ENCODE measurements around the gene LIME1. TPM values are rescaled to one million over a fixed set of nuclear protein-coding genes. Genes with fewer than 3 reads are reported as not detected.

LIME1 gene
- polyA plus RNA-seq, 5 donors, result 2.9 to 8.6 (median 5.6) TPM

DNA sequence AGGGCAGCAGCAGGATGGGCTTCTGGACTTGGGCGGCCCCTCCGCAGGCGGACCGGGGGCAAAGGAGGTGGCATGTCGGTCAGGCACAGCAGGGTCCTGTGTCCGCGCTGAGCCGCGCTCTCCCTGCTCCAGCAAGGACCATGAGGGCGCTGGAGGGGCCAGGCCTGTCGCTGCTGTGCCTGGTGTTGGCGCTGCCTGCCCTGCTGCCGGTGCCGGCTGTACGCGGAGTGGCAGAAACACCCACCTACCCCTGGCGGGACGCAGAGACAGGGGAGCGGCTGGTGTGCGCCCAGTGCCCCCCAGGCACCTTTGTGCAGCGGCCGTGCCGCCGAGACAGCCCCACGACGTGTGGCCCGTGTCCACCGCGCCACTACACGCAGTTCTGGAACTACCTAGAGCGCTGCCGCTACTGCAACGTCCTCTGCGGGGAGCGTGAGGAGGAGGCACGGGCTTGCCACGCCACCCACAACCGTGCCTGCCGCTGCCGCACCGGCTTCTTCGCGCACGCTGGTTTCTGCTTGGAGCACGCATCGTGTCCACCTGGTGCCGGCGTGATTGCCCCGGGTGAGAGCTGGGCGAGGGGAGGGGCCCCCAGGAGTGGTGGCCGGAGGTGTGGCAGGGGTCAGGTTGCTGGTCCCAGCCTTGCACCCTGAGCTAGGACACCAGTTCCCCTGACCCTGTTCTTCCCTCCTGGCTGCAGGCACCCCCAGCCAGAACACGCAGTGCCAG lies 39.7 kb upstream of the LIME1 start, which contains the start of gene TNFRSF6B:
Gene TNFRSF6B (plus strand): TSS at position 25 of the 729 bp plus-strand sequence. CDS start 116 bp downstream, at position 141.
- no peak for DNase-seq

GRCh38 chr20:63697357-63697867 lies 39.1 kb upstream of the LIME1 start:
- DNase-seq, result no peak

DNA sequence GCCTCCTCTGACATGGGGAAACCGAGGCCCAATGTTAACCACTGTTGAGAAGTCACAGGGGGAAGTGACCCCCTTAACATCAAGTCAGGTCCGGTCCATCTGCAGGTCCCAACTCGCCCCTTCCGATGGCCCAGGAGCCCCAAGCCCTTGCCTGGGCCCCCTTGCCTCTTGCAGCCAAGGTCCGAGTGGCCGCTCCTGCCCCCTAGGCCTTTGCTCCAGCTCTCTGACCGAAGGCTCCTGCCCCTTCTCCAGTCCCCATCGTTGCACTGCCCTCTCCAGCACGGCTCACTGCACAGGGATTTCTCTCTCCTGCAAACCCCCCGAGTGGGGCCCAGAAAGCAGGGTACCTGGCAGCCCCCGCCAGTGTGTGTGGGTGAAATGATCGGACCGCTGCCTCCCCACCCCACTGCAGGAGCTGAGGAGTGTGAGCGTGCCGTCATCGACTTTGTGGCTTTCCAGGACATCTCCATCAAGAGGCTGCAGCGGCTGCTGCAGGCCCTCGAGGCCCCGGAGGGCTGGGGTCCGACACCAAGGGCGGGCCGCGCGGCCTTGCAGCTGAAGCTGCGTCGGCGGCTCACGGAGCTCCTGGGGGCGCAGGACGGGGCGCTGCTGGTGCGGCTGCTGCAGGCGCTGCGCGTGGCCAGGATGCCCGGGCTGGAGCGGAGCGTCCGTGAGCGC lies 38.5 kb upstream of the LIME1 start:
- DNase-seq, result no peak

GRCh38 chr20:63698739-63699465 lies 37.6 kb upstream of the LIME1 start:
- DNase-seq, result no peak

DNA sequence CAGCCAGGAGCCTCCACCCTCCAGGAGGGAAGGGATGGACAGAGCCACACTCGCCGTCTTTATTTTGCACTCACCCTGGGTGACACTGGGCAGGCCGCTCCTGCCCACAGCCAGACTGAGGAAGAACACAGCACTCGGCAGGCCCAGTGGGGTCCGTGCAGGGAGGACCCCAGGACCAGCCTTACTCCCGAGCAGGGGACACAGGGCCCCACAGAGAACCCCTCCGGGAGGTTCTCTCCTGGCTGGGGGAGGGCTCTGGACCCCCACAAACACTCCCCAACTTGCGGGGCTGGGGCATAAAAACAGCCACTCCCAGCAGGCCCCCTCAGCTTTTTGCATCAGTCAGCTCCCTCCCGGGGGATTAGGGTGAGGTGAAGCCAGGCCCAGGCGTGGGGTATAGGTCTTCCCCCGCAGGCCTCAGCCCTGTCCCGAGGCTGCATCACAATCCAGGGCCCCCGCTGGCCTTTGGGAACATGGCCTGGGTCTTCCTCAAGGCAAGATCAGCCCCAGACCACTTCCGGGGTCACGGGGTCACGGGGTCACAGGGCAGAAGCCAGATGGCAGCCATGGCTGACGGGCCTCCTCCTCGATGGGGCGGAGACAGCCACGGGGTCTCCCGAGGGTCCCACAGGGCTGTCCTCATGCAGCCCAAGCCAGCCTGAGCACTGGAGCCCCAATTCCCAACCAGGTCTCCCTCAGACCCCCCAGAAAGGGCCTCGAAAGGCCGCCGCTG lies 36.8 kb upstream of the LIME1 start:
- DNase-seq, result no peak

GRCh38 chr20:63700199-63701050 lies 36.0 kb upstream of the LIME1 start:
- no peak for DNase-seq

DNA sequence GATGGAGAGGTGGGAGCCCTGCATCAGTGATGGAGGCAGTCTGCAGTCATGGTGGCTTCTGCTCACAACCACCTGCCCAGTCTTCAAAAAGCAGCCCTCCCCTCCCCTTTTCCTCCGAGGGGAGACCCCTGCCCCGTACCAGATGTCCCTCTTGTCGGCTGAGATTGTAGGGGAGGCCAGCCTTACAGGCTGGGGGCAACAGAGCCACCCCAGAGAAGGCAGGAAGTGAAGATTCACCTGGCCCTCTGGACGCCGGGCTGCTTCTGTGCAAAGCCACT lies 35.5 kb upstream of the LIME1 start:
- no peak for DNase-seq

GRCh38 chr20:63701329-63702035 lies 35.0 kb upstream of the LIME1 start:
- DNase-seq, result no peak

- DNase-seq, result no peak
Measured at GRCh38 chr20:63702036-63702665, 34.3 kb upstream of the LIME1 start.

- DNase-seq, result no peak
Measured at GRCh38 chr20:63702751-63703470, 33.6 kb upstream of the LIME1 start.

DNA sequence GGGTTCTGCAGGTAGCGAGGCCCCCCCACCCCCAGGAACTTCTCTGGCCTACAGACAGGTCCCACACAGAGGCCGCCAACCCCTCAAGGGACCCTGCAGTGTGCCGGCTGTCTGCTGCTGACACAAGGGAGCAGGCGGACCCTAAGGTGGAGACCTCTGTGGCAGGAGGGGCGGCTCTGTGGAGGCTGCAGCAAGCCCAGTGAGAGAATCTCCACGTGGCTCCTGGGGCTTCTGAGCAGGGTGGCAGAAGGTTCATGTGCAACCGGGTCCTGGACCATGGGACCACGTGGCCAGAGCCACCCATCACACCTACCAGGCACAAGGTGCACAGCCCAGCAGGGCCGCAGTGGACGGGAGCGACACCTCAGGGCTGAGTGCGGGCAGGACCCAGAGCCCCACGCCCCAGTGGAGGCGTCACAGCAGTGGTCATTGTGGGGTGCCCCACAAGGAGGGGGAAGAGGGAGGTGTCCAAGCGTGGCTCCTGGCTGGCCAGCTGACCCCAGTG lies 32.9 kb upstream of the LIME1 start:
- DNase-seq, result no peak

DNA sequence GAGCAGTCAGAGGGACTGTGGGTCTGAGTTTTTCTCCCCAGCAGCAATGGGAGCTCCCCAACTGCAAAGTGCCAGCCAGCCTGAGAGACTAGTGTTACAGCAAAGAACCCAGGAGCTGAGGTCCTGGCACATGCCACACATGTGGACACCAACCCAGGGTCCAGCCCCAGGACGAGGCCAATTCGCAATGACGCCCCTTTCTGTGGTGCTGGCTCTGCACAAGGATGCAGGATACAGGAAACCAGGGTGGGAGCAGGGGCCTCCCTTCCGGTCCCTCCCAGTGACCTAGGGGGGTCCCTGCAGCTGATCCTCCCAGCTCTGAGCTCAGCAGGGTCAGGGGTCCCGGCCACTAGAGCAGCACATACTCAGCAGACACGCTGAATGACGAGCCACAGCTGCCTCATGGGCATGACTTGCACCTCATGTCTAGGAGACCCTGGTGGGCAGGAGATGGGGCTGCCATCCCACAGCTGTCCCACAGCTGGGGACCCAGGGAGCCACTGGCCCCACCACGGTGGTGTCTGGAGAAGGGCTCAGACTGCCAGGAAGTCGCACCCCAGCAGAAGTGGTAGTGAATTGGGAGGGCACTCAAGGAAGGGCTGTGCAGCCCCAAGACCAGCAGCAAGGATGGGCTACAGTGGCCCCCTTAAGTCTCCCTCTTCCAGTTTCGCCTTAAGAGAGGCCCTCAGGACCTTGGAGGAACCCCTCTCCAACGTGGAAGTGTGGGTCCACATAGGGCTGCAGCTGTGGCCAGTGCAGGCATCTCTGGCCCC lies 32.3 kb upstream of the LIME1 start:
- DNase-seq, result no peak

DNA sequence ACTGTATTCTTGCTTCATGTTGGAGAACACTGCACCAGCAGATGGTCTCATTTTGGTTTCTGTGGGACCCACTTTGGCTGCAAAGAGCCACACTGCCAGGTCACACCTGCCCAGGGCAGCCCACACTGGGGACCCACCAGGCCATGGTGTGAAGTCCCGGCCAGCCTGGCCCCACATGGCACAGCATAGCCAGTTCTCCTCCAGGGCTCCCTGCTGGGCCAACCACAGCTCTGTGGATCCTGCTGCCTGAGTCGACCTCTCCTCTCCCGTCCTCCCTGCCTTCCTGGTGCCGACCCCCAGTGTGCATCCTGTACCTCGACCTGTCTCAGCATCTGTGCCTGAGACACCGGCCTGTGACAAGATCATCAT lies 31.7 kb upstream of the LIME1 start:
- DNase-seq, result no peak

DNA sequence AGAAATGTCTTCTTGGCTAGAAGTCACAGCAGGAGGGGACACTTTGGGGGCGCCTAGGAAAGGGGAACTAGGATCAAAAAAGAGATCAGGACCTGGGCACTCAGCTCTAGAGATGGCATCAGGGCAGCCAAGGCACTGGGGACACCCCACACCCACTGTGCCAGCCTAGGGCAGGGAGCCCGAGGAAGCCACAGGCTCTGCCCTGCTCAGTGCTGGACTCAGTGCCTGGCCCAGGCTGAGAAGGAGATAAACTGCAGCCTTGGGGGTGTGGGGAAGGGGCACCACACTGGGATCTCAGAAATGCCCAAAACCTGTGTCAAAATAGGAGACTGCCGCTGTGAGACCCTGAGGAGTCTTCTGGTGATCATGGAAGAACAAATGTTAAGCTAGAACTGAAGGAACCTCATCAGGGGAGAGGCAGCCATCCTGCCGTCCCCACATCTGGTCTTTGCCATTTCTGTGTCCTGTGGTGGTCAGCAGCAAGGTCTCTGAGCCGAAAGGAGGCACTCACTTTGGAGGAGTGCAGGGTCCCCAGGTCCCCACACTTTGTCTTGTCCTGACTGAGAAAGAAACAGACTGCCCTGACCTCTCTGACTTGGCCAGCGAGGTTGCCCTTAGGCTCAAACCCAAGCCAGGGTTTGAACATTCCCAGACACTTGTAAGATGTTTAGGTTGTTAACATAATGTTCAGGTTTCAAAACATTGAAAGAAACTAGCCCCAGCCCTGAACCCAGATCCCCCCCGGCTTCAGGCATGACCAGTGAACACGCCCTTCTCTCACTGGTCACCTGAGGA lies 31.0 kb upstream of the LIME1 start:
- no peak for DNase-seq

- DNase-seq, result no peak
Measured at GRCh38 chr20:63706027-63706695, 30.3 kb upstream of the LIME1 start.

GRCh38 chr20:63706852-63707557 lies 29.5 kb upstream of the LIME1 start:
- no peak for DNase-seq

All from right lung (tissue), 5 donors.